Thymus (tissue), 14 donors: Measurements from ENCODE around the gene SOX14. TPM values are rescaled to one million over a fixed set of nuclear protein-coding genes. Genes with fewer than 3 reads are reported as not detected.
A peak's percentile ranks its signal among the peaks of the same experiment; 100 is the strongest.

ENCODE experiments used
- DNase-seq, 9 donors: peaks; one replicate each; pipeline ENCODE4 v3.0.0-alpha.2; 2013; ENCODE audit warnings: low spot score in 9 of 9, low read depth in 6 of 9, missing footprints in 1 of 9
- H3K27ac ChIP-seq, 2 donors: one replicate each; pipeline ENCODE4 v1.5.1; 2013; ENCODE audit warnings: control low read depth in 1 of 2, low read depth in 1 of 2, low read length in 1 of 2, mild to moderate bottlenecking in 1 of 2, moderate library complexity in 1 of 2
- H3K27me3 ChIP-seq, 2 donors: one replicate each; pipeline ENCODE4 v1.5.1; 2013; ENCODE audit warnings: low read length in 1 of 2; ENCODE audit not compliant: control insufficient read depth in 2 of 2, insufficient read depth in 1 of 2
- H3K36me3 ChIP-seq, 2 donors: one replicate each; pipeline ENCODE4 v1.5.1; 2013; ENCODE audit warnings: low read length in 1 of 2, mild to moderate bottlenecking in 1 of 2, moderate library complexity in 1 of 2; ENCODE audit not compliant: control insufficient read depth in 2 of 2, insufficient read depth in 2 of 2
- H3K4me1 ChIP-seq, 2 donors: one replicate each; pipeline ENCODE4 v1.5.1; 2013; ENCODE audit warnings: low read length in 2 of 2; ENCODE audit not compliant: control insufficient read depth in 2 of 2, insufficient read depth in 2 of 2
- H3K4me3 ChIP-seq, 2 donors: one replicate each; pipeline ENCODE4 v1.5.1; 2013; ENCODE audit warnings: low read length in 2 of 2, control low read depth in 1 of 2, mild to moderate bottlenecking in 1 of 2
- H3K9me3 ChIP-seq, 2 donors: one replicate each; pipeline ENCODE4 v1.5.1; 2013; ENCODE audit warnings: low read length in 1 of 2, mild to moderate bottlenecking in 1 of 2; ENCODE audit not compliant: control insufficient read depth in 2 of 2, insufficient read depth in 1 of 2
- WGBS: extraction: QIAGEN DNeasy Blood & Tissue Kit; methylation state at CpG from one replicate; pipeline ENCODE4 v1.1.7; 2013; 5-methylcytosine and 5-hydroxymethylcytosine counted together
- long read RNA-seq, 10 donors: transcript quantifications; one replicate each; lab custom pipeline, GENCODE V29; 2026
- polyA plus RNA-seq: library from polyadenylated mRNA; stranded (reverse); fragments of 200-250 nt; gene quantifications from one replicate; pipeline ENCODE4 v1.2.3, GENCODE V29; 2013
- total RNA-seq: library from RNA; stranded (reverse); fragments of 120-200 nt; gene quantifications from one replicate; pipeline ENCODE4 v1.2.4, GENCODE V29; 2013
- donor health status: healthy.

SOX14 gene
- total RNA-seq (0.09 TPM), polyA plus RNA-seq (0.07 TPM)
- long read RNA-seq, donor 1 = 0 reads
- long read RNA-seq, donor 2 = 0 reads
- long read RNA-seq, donor 3, partial matches to known transcripts = 0 of 2 reads
- long read RNA-seq, donor 3, other reads (novel, unspliced or antisense) = 0 of 2 reads
- long read RNA-seq, donor 4 = 0 reads
- long read RNA-seq, donor 5 = 0 reads
- long read RNA-seq, donor 6 = 0 reads
- long read RNA-seq, donor 7 = 0 reads
- long read RNA-seq, donor 8 = 0 reads
- long read RNA-seq, donor 9 = 0 reads
- long read RNA-seq, donor 10 = 0 reads

DNA sequence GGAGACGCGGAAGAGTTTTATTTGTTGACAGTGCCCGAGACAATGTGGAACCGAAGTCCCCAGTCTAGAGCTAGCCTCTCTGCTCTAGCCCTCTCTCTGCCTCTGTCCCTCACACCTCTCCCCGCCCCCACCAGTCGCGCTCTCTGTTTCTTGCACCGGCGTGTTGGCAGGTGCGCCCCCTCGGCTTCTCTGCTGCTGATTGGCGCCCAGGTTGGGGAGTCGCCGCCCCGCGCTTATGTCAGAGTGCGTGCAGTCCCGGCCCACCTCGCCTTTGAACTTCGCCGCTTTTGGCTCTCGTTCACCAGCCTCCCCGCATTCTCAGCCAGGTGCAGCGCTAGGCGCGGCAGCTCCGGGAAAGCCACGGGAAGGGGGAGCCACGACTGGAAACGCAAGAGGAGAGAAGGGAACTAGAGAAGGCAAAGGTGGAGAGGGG is at the start of gene SOX14:
TSS of gene SOX14 (plus strand) at position 315 of the 433 bp plus-strand sequence. CDS start 470 bp downstream, outside the sequence.
- DNase-seq = peak in 2 of 9 donors; percentile 2 to 18
- Histone ChIP-seq H3K27me3 (peaks cover 87 to 96% of the 10 kb centered on the region in 2 donors), H3K9me3 (peaks cover 0 to 5% of the 10 kb centered on the region in 2 donors), H3K27ac (no peak within 1 kb of the TSS), H3K4me3 (no peak within 1 kb of the TSS), H3K4me1 (no peaks in the 10 kb centered on the region), H3K36me3 (no peaks in the 10 kb centered on the region)
- WGBS = 4% methylated on average over 30 of the region's 30 CpGs

DNA sequence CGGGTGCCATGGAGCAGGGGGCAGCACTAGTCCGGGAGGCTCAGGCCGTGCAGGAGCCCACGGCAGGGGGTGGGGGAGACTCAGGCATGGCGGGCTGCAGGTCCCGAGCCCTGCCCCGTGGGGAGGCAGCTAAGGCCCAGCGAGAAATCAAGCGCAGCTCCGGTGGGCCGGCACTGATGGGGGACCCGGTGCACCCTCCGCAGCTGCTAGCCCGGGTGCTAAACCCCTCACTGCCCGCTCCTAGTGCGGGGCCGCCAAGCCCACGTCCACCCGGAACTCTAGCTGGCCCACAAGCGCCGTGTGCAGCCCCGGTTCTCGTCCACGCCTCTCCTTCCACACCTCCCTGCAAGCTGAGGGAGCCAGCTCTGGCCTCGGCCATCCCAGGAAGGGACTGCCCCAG is 49.6 kb upstream of the SOX14 start:
- no peak for DNase-seq
- Histone ChIP-seq H3K36me3 (no peaks in the 10 kb centered on the region), H3K4me3 (no peak overlapping the region), H3K27me3 (no peaks in the 10 kb centered on the region), H3K9me3 (peaks cover 0 to 7% of the 10 kb centered on the region in 2 donors), H3K27ac (no peak overlapping the region), H3K4me1 (no peaks in the 10 kb centered on the region)
- 95% methylated on average over 25 of the region's 25 CpGs for WGBS

DNA sequence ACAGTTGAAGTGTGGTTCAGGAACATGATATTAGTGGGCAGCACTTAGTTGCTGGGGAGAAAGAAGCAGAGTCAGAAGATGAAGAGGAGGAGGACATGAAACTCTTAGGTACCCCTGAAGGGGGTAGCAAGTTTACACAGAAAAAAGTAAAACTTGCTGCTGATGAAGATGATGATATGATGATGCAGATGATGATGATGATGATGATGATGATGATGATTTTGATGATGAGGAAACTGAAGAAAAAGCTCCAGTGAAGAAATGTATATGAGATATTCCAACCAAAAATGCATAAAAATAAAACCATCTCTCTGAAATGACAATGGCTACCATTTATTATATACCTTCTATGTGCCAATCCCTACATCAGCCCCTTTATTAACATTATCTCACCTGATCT is 39.9 kb upstream of the SOX14 start:
- Histone ChIP-seq H3K36me3 (no peaks in the 10 kb centered on the region), H3K9me3 (no peaks in the 10 kb centered on the region), H3K4me1 (no peaks in the 10 kb centered on the region), H3K27ac (no peak overlapping the region), H3K27me3 (no peaks in the 10 kb centered on the region), H3K4me3 (no peak overlapping the region)
- no peak for DNase-seq

DNA sequence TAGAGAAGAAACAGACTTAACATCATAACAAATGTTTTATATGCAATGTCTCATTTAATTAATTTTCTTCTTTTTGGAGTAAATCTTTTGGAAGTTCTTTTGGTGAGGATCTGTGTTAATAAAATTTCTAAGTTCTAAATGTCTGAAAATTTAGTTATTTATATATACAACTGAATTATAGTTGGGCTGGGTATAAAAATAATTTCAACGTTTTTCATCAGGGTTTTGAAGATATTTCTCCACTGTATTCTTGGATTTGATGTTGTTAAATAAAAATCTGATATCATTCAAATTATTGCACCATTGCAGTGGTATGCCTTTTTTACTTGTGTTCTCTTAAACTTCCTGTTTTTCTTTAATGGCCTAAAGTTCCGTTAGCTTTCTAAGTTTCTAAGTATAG is 26.9 kb upstream of the SOX14 start:
- no peaks in the 10 kb centered on the region for H3K36me3 ChIP-seq
- peaks cover 0 to 9% of the 10 kb centered on the region in 2 donors for H3K9me3 ChIP-seq
- 85% methylated on average over 2 of the region's 2 CpGs for WGBS
- H3K27me3 ChIP-seq = no peaks in the 10 kb centered on the region
- no peak overlapping the region for H3K27ac ChIP-seq
- H3K4me3 ChIP-seq = no peak overlapping the region
- H3K4me1 ChIP-seq = no peaks in the 10 kb centered on the region
- no peak for DNase-seq

DNA sequence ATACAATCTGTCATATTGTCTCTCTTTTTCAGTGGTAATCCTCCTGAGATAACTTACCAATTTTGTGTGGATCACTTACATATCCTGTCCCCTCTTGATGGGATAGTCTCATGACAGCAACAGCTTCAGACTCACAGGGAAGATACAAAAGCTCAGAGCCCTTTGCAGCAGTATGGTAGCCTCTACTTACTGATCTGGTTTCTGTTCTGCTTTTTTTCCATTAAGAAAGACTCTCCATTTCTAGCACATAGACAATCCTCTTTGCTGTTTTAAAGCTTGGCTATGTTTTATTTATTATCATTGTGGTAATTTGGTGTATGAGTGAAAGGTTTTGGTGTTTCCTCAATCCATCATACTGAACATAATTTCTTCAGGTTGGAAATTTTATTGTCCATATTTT is 25.4 kb upstream of the SOX14 start:
- no peak for DNase-seq
- Histone ChIP-seq H3K27ac (no peak overlapping the region), H3K4me3 (no peak overlapping the region), H3K27me3 (no peaks in the 10 kb centered on the region), H3K36me3 (no peaks in the 10 kb centered on the region), H3K9me3 (peaks cover 0 to 9% of the 10 kb centered on the region in 2 donors), H3K4me1 (no peaks in the 10 kb centered on the region)

DNA sequence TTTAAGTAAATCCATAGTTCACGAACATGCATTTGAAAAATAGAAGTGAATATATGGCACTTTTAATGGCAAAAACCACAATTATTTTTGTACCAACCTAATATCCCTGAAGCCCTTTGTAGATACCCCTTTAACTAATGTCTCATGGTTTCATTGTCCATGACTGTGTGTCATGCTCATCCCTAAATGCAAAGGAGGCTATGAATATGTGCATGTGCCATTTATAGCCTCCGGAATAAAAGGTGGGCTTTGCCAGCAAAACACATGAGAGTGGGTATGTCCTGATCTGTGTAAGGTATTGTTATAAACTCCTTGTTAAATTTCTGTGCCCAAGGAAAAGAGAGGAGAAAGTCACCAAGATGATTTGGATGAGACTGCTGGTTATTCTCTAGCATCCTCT is 20.5 kb upstream of the SOX14 start:
- 90% methylated on average over 2 of the region's 2 CpGs for WGBS
- H3K4me1 ChIP-seq = no peaks in the 10 kb centered on the region
- H3K27ac ChIP-seq = no peak overlapping the region

DNA sequence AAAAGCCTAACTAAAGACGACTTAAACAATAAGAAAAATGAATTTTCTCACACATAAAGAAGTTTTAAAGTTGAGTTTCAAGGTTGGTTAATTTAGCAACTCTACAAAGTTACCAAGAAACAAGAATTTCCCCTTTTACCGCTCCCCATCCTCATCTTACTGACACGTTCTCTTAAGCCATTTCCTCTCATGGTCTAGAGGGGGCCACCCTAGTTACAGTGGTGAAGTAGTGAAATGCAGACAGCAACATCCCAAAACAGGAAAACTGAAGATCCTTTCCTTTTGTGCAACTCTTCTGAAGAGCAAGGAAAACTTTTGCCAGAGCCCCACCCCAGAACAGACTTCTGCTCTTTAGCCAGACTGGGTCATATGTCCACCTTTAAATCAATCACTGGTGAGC is 17.3 kb upstream of the SOX14 start:
- no peak overlapping the region for H3K27ac ChIP-seq
- H3K9me3 ChIP-seq = no peaks in the 10 kb centered on the region
- H3K4me1 ChIP-seq = no peaks in the 10 kb centered on the region
- H3K27me3 ChIP-seq = no peaks in the 10 kb centered on the region
- no peaks in the 10 kb centered on the region for H3K36me3 ChIP-seq
- 25% methylated on average over 3 of the region's 3 CpGs for WGBS
- no peak overlapping the region for H3K4me3 ChIP-seq
- no peak for DNase-seq

More for the DNA sequence above, 20.5 kb upstream of the SOX14 start:
- Histone ChIP-seq H3K36me3 (no peaks in the 10 kb centered on the region), H3K4me3 (no peak overlapping the region), H3K9me3 (no peaks in the 10 kb centered on the region), H3K27me3 (no peaks in the 10 kb centered on the region)
- DNase-seq = no peak

DNA sequence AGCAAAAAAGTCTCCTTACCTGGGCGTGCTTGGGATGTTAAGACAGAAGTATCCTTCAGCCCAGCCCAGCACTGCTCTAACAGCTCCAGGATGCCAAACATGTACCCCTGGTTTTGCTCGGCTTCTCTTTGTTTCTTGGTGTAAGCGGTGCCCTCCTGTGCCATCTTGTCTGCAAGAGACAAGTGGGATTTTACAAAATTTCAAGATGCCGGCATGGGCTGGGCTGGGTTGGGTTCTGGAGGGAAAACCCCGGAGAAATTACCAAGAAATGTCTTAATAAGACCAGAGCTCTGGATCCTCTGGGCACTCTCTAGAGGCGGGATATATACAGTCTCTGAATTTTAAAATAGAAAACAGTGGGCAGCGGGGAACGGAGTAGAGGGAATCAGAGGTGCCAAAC is 4.6 kb upstream of the SOX14 start:
- Histone ChIP-seq H3K27ac (no peak overlapping the region), H3K4me3 (no peak overlapping the region), H3K36me3 (no peaks in the 10 kb centered on the region), H3K4me1 (no peaks in the 10 kb centered on the region), H3K27me3 (peaks cover 44 to 55% of the 10 kb centered on the region in 2 donors), H3K9me3 (peaks cover 0 to 5% of the 10 kb centered on the region in 2 donors)
- 33% methylated on average over 8 of the region's 8 CpGs for WGBS
- DNase-seq = no peak

DNA sequence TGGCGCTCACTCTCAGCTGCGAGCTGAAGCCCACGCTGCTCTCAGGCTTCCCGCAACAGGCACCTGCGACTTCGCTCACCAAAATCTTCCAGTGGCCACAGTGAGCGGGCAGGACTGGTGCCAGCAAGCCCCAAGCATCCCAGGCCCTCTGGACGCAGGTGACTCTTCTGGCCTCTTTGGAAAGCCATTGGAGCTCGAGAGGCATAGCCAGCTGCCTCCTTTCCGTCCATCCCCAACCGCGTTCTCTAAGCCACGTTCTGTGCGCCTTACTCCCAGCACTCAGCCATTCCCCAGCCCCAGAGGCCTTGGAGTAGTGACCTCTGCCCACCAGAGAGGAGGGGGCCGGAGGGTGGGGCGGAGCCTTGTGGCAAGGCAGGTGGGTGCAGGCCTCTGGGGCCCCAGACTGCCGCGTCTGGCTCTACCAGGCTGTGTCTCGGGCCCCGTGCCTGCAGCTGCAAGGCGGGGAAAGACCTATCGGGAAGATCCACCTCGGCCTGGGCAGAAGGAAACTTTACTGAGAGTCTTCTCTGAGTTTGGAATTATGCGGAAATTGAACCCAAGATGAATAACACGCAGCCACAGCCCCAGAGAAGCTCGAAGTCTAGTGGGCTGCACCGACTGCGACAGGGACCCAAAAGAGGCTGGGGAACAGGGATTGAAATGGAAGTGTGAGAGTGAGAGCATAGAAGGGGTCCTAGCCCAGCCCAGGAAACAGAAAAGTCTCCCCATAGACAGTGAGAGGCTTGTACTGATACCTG is 3.6 kb upstream of the SOX14 start:
- no peak for DNase-seq
- WGBS = 11% methylated on average over 28 of the region's 28 CpGs
- H3K4me1 ChIP-seq = no peaks in the 10 kb centered on the region
- H3K4me3 ChIP-seq = no peak overlapping the region
- peaks cover 54 to 65% of the 10 kb centered on the region in 2 donors for H3K27me3 ChIP-seq
- no peak overlapping the region for H3K27ac ChIP-seq
- no peaks in the 10 kb centered on the region for H3K36me3 ChIP-seq
- peaks cover 0 to 5% of the 10 kb centered on the region in 2 donors for H3K9me3 ChIP-seq
